KMS-11 (cell line): Measurements from ENCODE around the gene PDE6G.

Experiments used
- H2AFZ ChIP-seq: fragments of 200-600 bp; sonication (generic); 2 replicates; pipeline ENCODE4 v1.6.1; 2016; ENCODE audit warnings: antibody characterized with exemption, mixed run types, low read depth
- H3K27ac ChIP-seq: fragments of 200-600 bp; sonication (generic); 2 replicates; pipeline ENCODE4 v1.6.1; 2016; ENCODE audit warnings: mild to moderate bottlenecking, mixed run types
- H3K27me3 ChIP-seq: fragments of 200-600 bp; sonication (generic); 2 replicates; pipeline ENCODE4 v1.6.1; 2017; ENCODE audit warnings: mild to moderate bottlenecking, low read depth, mixed run types, moderate library complexity; ENCODE audit not compliant: insufficient read depth
- H3K36me3 ChIP-seq: fragments of 200-600 bp; sonication (generic); 2 replicates; pipeline ENCODE4 v1.6.1; 2017; ENCODE audit warnings: mild to moderate bottlenecking, mixed run types; ENCODE audit not compliant: insufficient read depth
- H3K4me1 ChIP-seq: fragments of 200-600 bp; sonication (generic); 2 replicates; pipeline ENCODE4 v1.6.1; 2016; ENCODE audit warnings: mild to moderate bottlenecking, low read depth, mixed run types; ENCODE audit not compliant: poor library complexity, severe bottlenecking
- H3K4me2 ChIP-seq: fragments of 200-600 bp; sonication (generic); 2 replicates; pipeline ENCODE4 v1.7.0; 2016; ENCODE audit warnings: mild to moderate bottlenecking, mixed run types
- H3K4me3 ChIP-seq: fragments of 200-600 bp; sonication (generic); IDR thresholded peaks from 2 replicates; pipeline ENCODE4 v1.6.1; 2017; ENCODE audit warnings: low read depth, low read length, mixed read lengths; ENCODE audit not compliant: insufficient read depth
- H3K79me2 ChIP-seq: fragments of 200-600 bp; sonication (generic); 2 replicates; pipeline ENCODE4 v1.6.1; 2016; ENCODE audit warnings: low read depth, mixed run types; ENCODE audit not compliant: insufficient read depth
- H3K9ac ChIP-seq: fragments of 200-600 bp; sonication (generic); 2 replicates; pipeline ENCODE4 v1.6.1; 2016; ENCODE audit warnings: mild to moderate bottlenecking, mixed run types
- H4K20me1 ChIP-seq: fragments of 200-600 bp; sonication (generic); 2 replicates; pipeline ENCODE4 v1.6.1; 2016; ENCODE audit warnings: mild to moderate bottlenecking, mixed run types; ENCODE audit not compliant: insufficient read depth
- TF ChIP-seq, protein P1 (sequence below): fragments of 200-600 bp; sonication (generic); conservative IDR thresholded peaks from 2 replicates; pipeline ENCODE4 v1.6.1; 2017; ENCODE audit warnings: low read depth, mild to moderate bottlenecking, antibody characterized with exemption, low read length, moderate library complexity, mixed read lengths

Gene PDE6G

DNA sequence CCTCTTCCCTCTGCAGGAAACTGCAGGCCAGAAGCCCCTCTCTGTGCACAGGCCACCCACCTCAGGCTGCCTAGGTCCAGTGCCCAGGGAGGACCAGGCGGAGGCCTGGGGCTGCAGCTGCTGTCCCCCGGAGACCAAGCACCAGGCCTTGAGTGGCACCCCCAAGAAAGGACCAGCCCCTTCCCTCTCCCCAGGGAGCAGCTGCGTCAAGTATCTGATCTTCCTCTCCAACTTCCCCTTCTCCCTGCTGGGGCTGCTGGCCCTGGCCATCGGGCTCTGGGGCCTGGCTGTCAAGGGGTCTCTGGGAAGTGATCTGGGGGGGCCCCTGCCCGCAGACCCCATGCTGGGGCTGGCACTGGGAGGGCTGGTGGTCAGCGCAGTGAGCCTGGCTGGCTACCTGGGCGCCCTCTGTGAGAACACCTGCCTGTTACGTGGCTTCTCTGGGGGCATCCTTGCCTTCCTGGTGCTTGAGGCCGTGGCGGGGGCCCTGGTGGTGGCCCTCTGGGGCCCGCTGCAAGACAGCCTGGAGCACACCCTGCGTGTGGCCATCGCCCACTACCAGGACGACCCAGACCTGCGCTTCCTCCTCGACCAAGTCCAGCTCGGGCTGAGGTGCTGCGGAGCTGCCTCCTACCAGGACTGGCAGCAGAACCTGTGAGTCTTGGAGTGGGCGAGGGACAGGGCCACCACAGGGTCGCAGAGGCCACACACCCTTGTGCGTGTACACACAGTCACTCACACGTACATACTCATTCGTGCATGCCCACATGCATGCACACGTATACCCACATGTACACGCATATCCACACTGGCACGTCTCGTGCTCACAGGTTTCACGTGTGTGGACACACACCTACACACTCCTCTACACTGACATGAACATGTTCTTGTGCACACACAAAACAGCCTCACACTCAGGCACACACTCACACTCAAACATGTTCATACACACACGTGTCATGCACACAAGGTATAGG lies 11.1 kb downstream of the PDE6G start:
- no peak overlapping the region for H2AFZ ChIP-seq
- H3K4me2 ChIP-seq = no peak overlapping the region
- no peaks in the 10 kb centered on the region for H3K4me1 ChIP-seq

DNA sequence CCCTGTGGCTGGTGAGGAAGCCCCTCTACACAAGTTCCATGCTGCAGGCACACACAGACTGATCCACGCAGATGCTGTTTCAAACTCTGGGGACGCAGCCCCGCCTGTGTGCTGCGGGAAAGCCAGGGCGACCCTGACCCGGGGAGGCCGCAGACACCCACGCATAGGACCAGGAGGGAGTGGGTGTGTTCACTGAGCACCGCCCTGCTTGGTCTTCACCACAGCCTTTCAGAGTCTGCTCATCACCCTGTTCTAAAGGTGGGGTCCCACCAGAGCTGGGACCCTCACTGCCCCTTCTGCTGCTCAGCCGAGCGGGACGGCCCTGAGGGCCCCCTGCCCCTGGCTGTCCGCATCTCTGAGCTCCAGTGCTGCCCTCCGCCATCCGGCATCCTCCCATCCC lies 11.8 kb downstream of the PDE6G start:
- no peak overlapping the region for H2AFZ ChIP-seq
- no peaks in the 10 kb centered on the region for H3K27me3 ChIP-seq
- no peak overlapping the region for H3K4me3 ChIP-seq
- TF ChIP-seq, protein P1, sequence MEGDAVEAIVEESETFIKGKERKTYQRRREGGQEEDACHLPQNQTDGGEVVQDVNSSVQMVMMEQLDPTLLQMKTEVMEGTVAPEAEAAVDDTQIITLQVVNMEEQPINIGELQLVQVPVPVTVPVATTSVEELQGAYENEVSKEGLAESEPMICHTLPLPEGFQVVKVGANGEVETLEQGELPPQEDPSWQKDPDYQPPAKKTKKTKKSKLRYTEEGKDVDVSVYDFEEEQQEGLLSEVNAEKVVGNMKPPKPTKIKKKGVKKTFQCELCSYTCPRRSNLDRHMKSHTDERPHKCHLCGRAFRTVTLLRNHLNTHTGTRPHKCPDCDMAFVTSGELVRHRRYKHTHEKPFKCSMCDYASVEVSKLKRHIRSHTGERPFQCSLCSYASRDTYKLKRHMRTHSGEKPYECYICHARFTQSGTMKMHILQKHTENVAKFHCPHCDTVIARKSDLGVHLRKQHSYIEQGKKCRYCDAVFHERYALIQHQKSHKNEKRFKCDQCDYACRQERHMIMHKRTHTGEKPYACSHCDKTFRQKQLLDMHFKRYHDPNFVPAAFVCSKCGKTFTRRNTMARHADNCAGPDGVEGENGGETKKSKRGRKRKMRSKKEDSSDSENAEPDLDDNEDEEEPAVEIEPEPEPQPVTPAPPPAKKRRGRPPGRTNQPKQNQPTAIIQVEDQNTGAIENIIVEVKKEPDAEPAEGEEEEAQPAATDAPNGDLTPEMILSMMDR = no peak
- H3K4me1 ChIP-seq = no peaks in the 10 kb centered on the region
- no peak overlapping the region for H3K4me2 ChIP-seq
- H3K79me2 ChIP-seq = no peaks in the 10 kb centered on the region
- no peak overlapping the region for H3K9ac ChIP-seq
- no peaks in the 10 kb centered on the region for H3K36me3 ChIP-seq
- H4K20me1 ChIP-seq = no peaks in the 10 kb centered on the region
- no peak overlapping the region for H3K27ac ChIP-seq

More for the DNA sequence above, 11.1 kb downstream of the PDE6G start:
- H3K4me3 ChIP-seq = no peak overlapping the region
- no peaks in the 10 kb centered on the region for H3K79me2 ChIP-seq
- H3K27me3 ChIP-seq = no peaks in the 10 kb centered on the region
- no peak overlapping the region for H3K27ac ChIP-seq
- no peaks in the 10 kb centered on the region for H4K20me1 ChIP-seq
- no peaks in the 10 kb centered on the region for H3K36me3 ChIP-seq
- TF ChIP-seq, protein P1 = no peak
- H3K9ac ChIP-seq = no peak overlapping the region

DNA sequence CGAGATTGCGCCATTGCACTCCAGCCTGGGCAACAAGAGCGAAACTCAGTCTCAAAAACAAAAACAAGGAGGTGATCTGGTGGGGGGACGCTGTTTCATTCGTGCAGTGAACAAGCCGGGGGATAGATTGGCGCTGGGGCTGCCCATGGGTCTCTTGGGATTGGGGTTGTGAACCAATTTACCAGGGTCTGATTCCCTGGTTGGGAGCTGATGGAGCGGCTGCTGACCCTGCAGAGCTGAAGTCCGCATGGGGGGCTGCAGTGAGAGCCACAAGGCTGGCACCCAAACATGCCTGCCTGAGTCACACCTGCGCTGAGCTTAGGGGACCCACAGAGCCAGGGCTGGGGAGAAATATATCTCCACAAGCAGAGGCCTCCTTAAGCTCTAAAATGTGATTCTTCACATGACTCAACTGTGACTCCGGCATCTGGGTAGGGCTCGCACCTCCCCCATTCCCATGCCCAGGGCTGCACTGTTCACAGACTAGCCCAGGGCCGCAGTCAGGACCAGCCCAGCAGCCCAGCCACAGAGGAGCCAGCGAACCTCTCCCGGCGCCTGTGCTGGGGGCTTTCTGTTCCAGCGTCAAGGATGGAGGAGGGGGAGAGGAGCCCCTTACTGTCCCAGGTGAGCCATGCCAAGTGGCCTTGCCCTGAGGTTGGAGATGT lies 14.4 kb downstream of the PDE6G start:
- H3K4me1 ChIP-seq = no peaks in the 10 kb centered on the region
- TF ChIP-seq, protein P1 = no peak
- no peak overlapping the region for H2AFZ ChIP-seq
- no peaks in the 10 kb centered on the region for H3K27me3 ChIP-seq
- no peak overlapping the region for H3K27ac ChIP-seq
- no peak overlapping the region for H3K9ac ChIP-seq
- no peak overlapping the region for H3K4me3 ChIP-seq
- no peak overlapping the region for H3K4me2 ChIP-seq
- no peaks in the 10 kb centered on the region for H3K36me3 ChIP-seq
- no peaks in the 10 kb centered on the region for H3K79me2 ChIP-seq
- H4K20me1 ChIP-seq = no peaks in the 10 kb centered on the region

DNA sequence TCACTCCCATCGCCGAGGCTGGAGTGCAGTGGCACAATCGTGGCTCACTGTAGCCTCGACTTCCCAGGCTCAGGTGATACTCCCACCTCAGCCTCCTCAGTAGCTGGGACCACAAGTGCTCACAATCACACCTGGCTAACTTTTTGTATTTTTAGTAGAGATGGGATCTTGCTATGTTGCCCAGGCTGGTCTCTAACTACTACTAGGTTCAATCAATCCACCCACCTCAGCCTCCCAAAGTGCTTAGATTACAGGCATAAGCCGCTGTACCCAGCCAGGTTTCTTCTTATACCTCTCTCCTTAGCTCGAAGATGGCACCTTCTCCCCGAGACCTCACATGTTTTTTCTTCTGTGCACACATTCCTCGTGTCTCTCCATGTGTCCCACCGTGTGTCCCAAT lies 16.3 kb downstream of the PDE6G start:
- Histone ChIP-seq H3K27ac (no peak overlapping the region), H3K36me3 (no peaks in the 10 kb centered on the region), H3K27me3 (no peaks in the 10 kb centered on the region), H3K4me1 (peaks cover 9% of the 10 kb centered on the region), H4K20me1 (0 out of 2 replicates have a peak, but pooled peaks cover 3% of the 10 kb centered on the region), H3K4me2 (no peak overlapping the region), H2AFZ (no peak overlapping the region), H3K9ac (no peak overlapping the region), H3K4me3 (no peak overlapping the region), H3K79me2 (peaks cover 17% of the 10 kb centered on the region)
- TF ChIP-seq, protein P1 = no peak
